Small intestine (tissue), 7 donors: ENCODE measurements around the gene CCNJL. TPM values are rescaled to one million over a fixed set of nuclear protein-coding genes. Genes with fewer than 3 reads are reported as not detected.

Source experiments
- DNase-seq, 2 donors: peaks; one replicate each; pipeline versions ENCODE4 v3.0.0 to v3.0.0-alpha.2; 2013
- FAIRE-seq: peaks from 2 replicates; lab custom pipeline; 2012; peaks lifted over from hg19 to GRCh38; lab: Jason Lieb, UNC
- H3K27ac ChIP-seq, 3 donors: one replicate each; pipeline ENCODE4 v1.5.1; 2013; ENCODE audit warnings: low read length in 2 of 3, mild to moderate bottlenecking in 2 of 3, control low read depth in 1 of 3, inconsistent platforms in 1 of 3, low read depth in 1 of 3, moderate library complexity in 1 of 3
- H3K27me3 ChIP-seq, 3 donors: one replicate each; pipeline ENCODE4 v1.6.1; 2013; ENCODE audit warnings: low read length in 3 of 3, inconsistent platforms in 1 of 3; ENCODE audit not compliant: control insufficient read depth in 3 of 3, insufficient read depth in 3 of 3
- H3K36me3 ChIP-seq, 3 donors: one replicate each; pipeline ENCODE4 v1.6.1; 2013; ENCODE audit warnings: low read length in 3 of 3, inconsistent platforms in 1 of 3, low read depth in 1 of 3, mild to moderate bottlenecking in 1 of 3, moderate library complexity in 1 of 3; ENCODE audit not compliant: control insufficient read depth in 3 of 3, insufficient read depth in 2 of 3
- H3K4me1 ChIP-seq, 3 donors: one replicate each; pipeline ENCODE4 v1.6.1; 2013; ENCODE audit warnings: low read length in 2 of 3, inconsistent platforms in 1 of 3, low read depth in 1 of 3, mild to moderate bottlenecking in 1 of 3, moderate library complexity in 1 of 3; ENCODE audit not compliant: control insufficient read depth in 3 of 3, insufficient read depth in 2 of 3
- H3K4me3 ChIP-seq, 3 donors: one replicate each; pipeline ENCODE4 v1.5.1; 2013; ENCODE audit warnings: low read length in 3 of 3, control low read depth in 1 of 3, inconsistent platforms in 1 of 3, low read depth in 1 of 3, mild to moderate bottlenecking in 1 of 3, moderate library complexity in 1 of 3
- H3K9me3 ChIP-seq, 2 donors: one replicate each; pipeline ENCODE4 v1.6.1; 2013; ENCODE audit warnings: low read depth in 1 of 2, low read length in 1 of 2; ENCODE audit not compliant: control insufficient read depth in 2 of 2, insufficient read depth in 1 of 2
- WGBS, 3 donors: extraction: QIAGEN DNeasy Blood & Tissue Kit; methylation state at CpG; one replicate each; pipeline ENCODE4 v1.1.7; 2013; 5-methylcytosine and 5-hydroxymethylcytosine counted together
- polyA plus RNA-seq, 4 donors: library from polyadenylated mRNA; stranded (reverse) in 3 of 4; unstranded in 1 of 4; fragments of 200-250 nt in 3 of 4; fragments of 120-200 nt in 1 of 4; gene quantifications; one replicate each; pipeline versions ENCODE4 v1.2.1 to v1.2.3, GENCODE V29; 2013
- donor health status: healthy with polysubstance abuse.
- donor health status: control.
- donor health status: control.
- donor health status: Bipolar disorder and iron deficiency.
- donor health status: healthy.

Gene CCNJL
- polyA plus RNA-seq, 4 donors: 0.22 to 19.6 (median 1.5) TPM

GRCh38 chr5:160219356-160219755, 93.0 kb downstream of the CCNJL start:
- FAIRE-seq (no peak), DNase-seq (peak in 1 of 2 donors; percentile 84)
- Histone ChIP-seq H3K4me1 (peaks cover 0 to 28% (median 2%) of the 10 kb centered on the region in 3 donors), H3K4me3 (no peak overlapping the region), H3K9me3 (no peaks in the 10 kb centered on the region), H3K36me3 (no peaks in the 10 kb centered on the region), H3K27me3 (no peaks in the 10 kb centered on the region), H3K27ac (peak overlapping the region in 1 of 3 donors; percentile 58)
- 48 to 61% (median 60%) methylated on average over 4 of the region's 4 CpGs for WGBS, 3 donors

- H3K27ac ChIP-seq: no peak overlapping the region
- 70 to 82% (median 81%) methylated on average over 5 of the region's 5 CpGs for WGBS, 3 donors
- H3K27me3 ChIP-seq: no peaks in the 10 kb centered on the region
- H3K4me3 ChIP-seq: no peak overlapping the region
- H3K4me1 ChIP-seq: peaks cover 0 to 41% (median 2%) of the 10 kb centered on the region in 3 donors
- FAIRE-seq (no peak), DNase-seq (no peak)
- H3K36me3 ChIP-seq: no peaks in the 10 kb centered on the region
- no peaks in the 10 kb centered on the region for H3K9me3 ChIP-seq
These were observed 98.8 kb downstream of the CCNJL start for GRCh38 chr5:160213537-160213936.

- 17 to 40% (median 18%) methylated on average over 2 of the region's 2 CpGs for WGBS, 3 donors
- DNase-seq: peak; percentile 40 to 80
- H3K27ac ChIP-seq: peak overlapping the region in 1 of 3 donors; percentile 7
- H3K27me3 ChIP-seq: no peaks in the 10 kb centered on the region
- no peaks in the 10 kb centered on the region for H3K36me3 ChIP-seq
- no peak for FAIRE-seq
- no peaks in the 10 kb centered on the region for H3K9me3 ChIP-seq
- H3K4me1 ChIP-seq: peaks cover 0 to 33% (median 2%) of the 10 kb centered on the region in 3 donors
- no peak overlapping the region for H3K4me3 ChIP-seq
These were observed 101.0 kb downstream of the CCNJL start for GRCh38 chr5:160211352-160211751.

GRCh38 chr5:160210606-160211005, 101.8 kb downstream of the CCNJL start:
- Histone ChIP-seq H3K9me3 (no peaks in the 10 kb centered on the region), H3K27me3 (no peaks in the 10 kb centered on the region), H3K27ac (peak overlapping the region in 2 of 3 donors; percentile 1 to 61), H3K4me3 (no peak overlapping the region), H3K36me3 (no peaks in the 10 kb centered on the region), H3K4me1 (peaks cover 0 to 30% (median 2%) of the 10 kb centered on the region in 3 donors)
- no peak for DNase-seq
- no peak for FAIRE-seq
- WGBS, 3 donors: 77 to 84% (median 78%) methylated on average over 9 of the region's 9 CpGs

- DNase-seq: peak; percentile 83 to 85
- 7 to 64% (median 48%) methylated on average over 2 of the region's 2 CpGs for WGBS, 3 donors
These were observed 102.4 kb downstream of the CCNJL start for GRCh38 chr5:160209917-160210316.

GRCh38 chr5:160207061-160207460, 105.3 kb downstream of the CCNJL start:
- no peaks in the 10 kb centered on the region for H3K27me3 ChIP-seq
- no peaks in the 10 kb centered on the region for H3K36me3 ChIP-seq
- H3K4me1 ChIP-seq: peaks cover 0 to 29% (median 2%) of the 10 kb centered on the region in 3 donors
- no peak overlapping the region for H3K27ac ChIP-seq
- no peak overlapping the region for H3K4me3 ChIP-seq
- no peaks in the 10 kb centered on the region for H3K9me3 ChIP-seq
- no peak for FAIRE-seq
- 82 to 88% (median 84%) methylated on average over 2 of the region's 2 CpGs for WGBS, 3 donors
- no peak for DNase-seq

More at GRCh38 chr5:160209917-160210316, 102.4 kb downstream of the CCNJL start:
- Histone ChIP-seq H3K4me3 (no peak overlapping the region), H3K36me3 (no peaks in the 10 kb centered on the region), H3K9me3 (no peaks in the 10 kb centered on the region), H3K27ac (peak overlapping the region in 1 of 3 donors; percentile 61), H3K27me3 (no peaks in the 10 kb centered on the region), H3K4me1 (peaks cover 0 to 29% (median 2%) of the 10 kb centered on the region in 3 donors)
- FAIRE-seq: no peak

Other genes starting within 250 kb of the CCNJL start
- 10 to 100 TPM in 1 of 4 donors, 1 to 10 TPM in 3; 6.8 to 30.2 (median 9.0) TPM for gene PWWP2A, start 193.1 kb downstream of the CCNJL start, polyA plus RNA-seq
- gene FABP6, start 83.1 kb downstream of the CCNJL start, polyA plus RNA-seq: 100 to 1,000 TPM in 1 of 4 donors, 1 to 10 TPM in 1, not detected in 2; 1.5 to 201 TPM
- 1 to 10 TPM in 2 of 4 donors, under 1 TPM in 1, not detected in 1; 0.27 to 1.7 (median 1.3) TPM for gene C1QTNF2, start 58.1 kb upstream of the CCNJL start, polyA plus RNA-seq
- gene FAM200C, start 87.5 kb upstream of the CCNJL start, polyA plus RNA-seq: 1 to 10 TPM in 3 of 4 donors, under 1 TPM in 1; 0.27 to 4.9 (median 1.6) TPM
- gene SLU7, start 106.5 kb upstream of the CCNJL start, polyA plus RNA-seq: 10 to 100 TPM; 19.9 to 44.0 (median 37.3) TPM
- gene PTTG1, start 109.3 kb upstream of the CCNJL start, polyA plus RNA-seq: 10 to 100 TPM in 3 of 4 donors, 1 to 10 TPM in 1; 8.4 to 98.9 (median 23.1) TPM